GM12874 (cell line): ENCODE data around the gene ARID1B.

Experiments used
- CTCF ChIP-seq: IDR thresholded peaks from 2 replicates; pipeline ENCODE4 v1.5.1; 2011; ENCODE audit warnings: low read depth, mild to moderate bottlenecking, control low read depth, low read length, moderate library complexity; ENCODE audit not compliant: insufficient read depth

The ARID1B gene

DNA sequence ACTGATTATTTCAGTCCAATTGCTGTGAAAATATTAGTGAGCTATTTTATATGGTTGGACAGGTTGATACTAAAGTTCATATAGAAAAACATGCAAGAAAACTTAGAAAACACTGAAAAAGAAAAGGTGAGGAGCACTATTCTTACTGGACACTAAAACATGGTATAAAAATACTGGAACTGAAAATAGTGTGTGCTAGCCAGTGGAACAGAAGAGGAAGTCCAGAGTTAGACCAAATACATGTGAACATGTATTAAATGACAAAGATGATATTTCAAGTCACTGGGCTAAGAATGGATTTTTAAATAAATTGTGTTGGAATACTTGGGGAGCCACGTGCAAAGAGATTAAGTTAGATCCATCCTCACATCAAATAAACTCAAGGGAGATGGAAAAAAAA lies 327.6 kb downstream of the ARID1B start:
- no peak for TF ChIP-seq CTCF

- no peak for TF ChIP-seq CTCF
Measured at GRCh38 chr6:157106487-157106886, 329.3 kb downstream of the ARID1B start.

DNA sequence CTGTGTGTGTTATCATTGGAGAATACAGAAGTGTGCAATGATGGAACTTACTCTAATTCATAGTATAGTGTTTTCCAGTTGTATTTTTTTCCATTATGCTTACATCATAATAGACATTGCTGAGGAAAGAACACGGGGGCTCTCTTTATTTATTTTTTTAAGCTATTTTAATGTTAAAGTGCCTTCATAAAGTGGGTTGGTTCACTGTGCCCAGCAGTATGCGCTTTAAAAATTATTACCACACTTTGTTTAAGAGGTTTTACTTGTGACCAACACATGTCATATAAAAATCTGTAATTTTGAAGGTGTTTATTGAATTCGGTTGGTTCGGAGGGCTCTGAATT lies 330.4 kb downstream of the ARID1B start:
- no peak for TF ChIP-seq CTCF

GRCh38 chr6:157107915-157108651 lies 330.9 kb downstream of the ARID1B start:
- no peak for TF ChIP-seq CTCF

- TF ChIP-seq CTCF: no peak
Measured at GRCh38 chr6:157108923-157109322, 331.7 kb downstream of the ARID1B start.

GRCh38 chr6:157110607-157111006 lies 333.4 kb downstream of the ARID1B start:
- no peak for TF ChIP-seq CTCF

DNA sequence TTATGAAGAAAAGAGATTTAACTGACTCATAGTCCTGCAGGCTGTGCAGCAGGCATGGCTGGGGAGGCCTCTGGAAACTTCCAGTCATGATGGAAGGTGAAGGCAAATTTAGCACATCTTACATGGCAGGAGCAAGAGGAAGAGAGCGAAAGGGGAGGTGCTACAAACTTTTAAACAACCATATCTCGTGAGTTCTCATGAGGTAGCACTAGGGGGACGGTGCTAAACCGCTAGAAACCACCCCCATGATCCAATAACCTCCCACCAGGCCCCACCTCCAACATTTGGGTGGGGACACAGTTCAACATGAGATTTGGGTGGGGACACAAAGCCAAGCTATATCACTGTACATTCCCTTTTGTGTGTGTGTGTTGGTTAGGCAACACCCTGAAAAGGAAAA lies 336.2 kb downstream of the ARID1B start:
- TF ChIP-seq CTCF: no peak

DNA sequence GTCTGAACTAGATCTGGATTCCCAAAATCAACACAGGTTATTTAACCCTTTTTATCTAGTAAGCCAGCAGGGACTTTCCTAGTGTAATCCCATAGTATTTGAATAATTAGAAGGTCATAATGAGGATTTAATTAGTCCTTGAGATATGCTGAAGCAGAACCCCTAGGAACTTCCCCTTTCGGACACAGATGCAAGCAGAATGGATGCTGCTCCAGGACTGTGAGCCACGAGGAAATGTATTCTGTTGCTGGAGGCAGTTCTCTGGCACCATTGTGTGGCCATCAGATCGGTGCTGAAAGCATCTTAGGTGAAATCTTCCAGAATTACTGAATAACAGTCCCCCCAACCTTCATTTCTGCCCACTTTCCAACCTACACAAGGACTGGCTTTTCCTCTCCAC lies 339.2 kb downstream of the ARID1B start:
- no peak for TF ChIP-seq CTCF
